HepG2 (cell line): ENCODE results near the gene YPEL3. TPM values are rescaled to one million over a fixed set of nuclear protein-coding genes. Genes with fewer than 3 reads are reported as not detected.

Experiments
- ATAC-seq: fragments of 200-7000 bp; cut with Tn5 transposase; 3 replicates; pipeline ENCODE4 v1.9.1; 2020; ENCODE audit warnings: mild to moderate bottlenecking, moderate library complexity
- BruUV-seq: library from RNA; stranded (reverse); fragments of 400-500 nt; replicated peaks from 2 replicates; lab custom pipeline; 2021; lab: Mats Ljungman, UMichigan
- CTCF ChIA-PET: fragments of 300-600 bp; formaldehyde crosslinking; extraction: SDS; loops from one replicate; lab custom pipeline; 2021; ENCODE audit warnings: low total read pairs, inconsistent platforms, low intra/inter-chr PET ratio; lab: Yijun Ruan, JAX
- POLR2A ChIA-PET: fragments of 350-600 bp; sonication (Branson Sonifier 250); formaldehyde crosslinking; loops from one replicate; lab custom pipeline; 2020; ENCODE audit warnings: antibody characterized with exemption, inconsistent platforms; lab: Yijun Ruan, JAX
- DNase-seq: peaks from one replicate; pipeline ENCODE4 v3.0.0-alpha.2; 2015; ENCODE audit warnings: low spot score
- FAIRE-seq: peaks from 3 replicates; lab custom pipeline; 2011; peaks lifted over from hg19 to GRCh38; lab: Jason Lieb, UNC
- H2AFZ ChIP-seq: one replicate; pipeline ENCODE4 v1.6.1; 2011; ENCODE audit warnings: low read length, inconsistent platforms
- H3K27ac ChIP-seq: fragments of 300-600 bp; 3 replicates; pipeline ENCODE4 v1.8.0; 2011; ENCODE audit warnings: mixed run types, mild to moderate bottlenecking, mixed read lengths, low read length, inconsistent platforms; ENCODE audit not compliant: insufficient read depth; ENCODE audit errors: extremely low read length
- H3K27me3 ChIP-seq, 2 experiments: fragments of 200-600 bp in 1 of 2; 2 replicates in 1 of 2; 3 replicates in 1 of 2; pipeline versions ENCODE4 v1.6.0 to v1.8.0; 2011; ENCODE audit warnings: low read length in 2 of 2, mild to moderate bottlenecking in 2 of 2, moderate library complexity in 2 of 2, inconsistent platforms in 1 of 2; ENCODE audit not compliant: insufficient read depth in 2 of 2, control insufficient read depth in 1 of 2
- H3K36me3 ChIP-seq, 2 experiments: fragments of 200-600 bp in 1 of 2; replicated peaks in 1 of 2; 2 replicates in 1 of 2; 3 replicates in 1 of 2; pipeline versions ENCODE4 v1.5.1 to v1.8.0; 2011; ENCODE audit warnings: low read length in 2 of 2, inconsistent platforms in 1 of 2; ENCODE audit not compliant: insufficient read depth in 2 of 2, control insufficient read depth in 1 of 2
- H3K4me1 ChIP-seq: 2 replicates; pipeline ENCODE4 v1.5.1; 2012; ENCODE audit warnings: low read length, inconsistent platforms; ENCODE audit not compliant: insufficient read depth
- H3K4me2 ChIP-seq: 2 replicates; pipeline ENCODE4 v1.6.0; 2011; ENCODE audit warnings: low read depth, low read length, inconsistent platforms
- H3K4me3 ChIP-seq, 3 experiments: fragments of 200-600 bp in 1 of 3; sonication (generic), shearing (Covaris generic) in 1 of 3; replicated peaks in 1 of 3; 2 replicates each; pipeline ENCODE4 v1.5.1; 2011 to 2016; ENCODE audit warnings: low read length in 3 of 3, inconsistent platforms in 2 of 3, low read depth in 2 of 3, mild to moderate bottlenecking in 2 of 3, control low read depth in 1 of 3, mixed read lengths in 1 of 3; ENCODE audit not compliant: insufficient read depth in 1 of 3
- H3K79me2 ChIP-seq: one replicate; pipeline ENCODE4 v1.6.1; 2011; ENCODE audit warnings: low read length, inconsistent platforms; ENCODE audit not compliant: insufficient read depth
- H3K9ac ChIP-seq: 2 replicates; pipeline ENCODE4 v1.6.0; 2011; ENCODE audit warnings: mild to moderate bottlenecking, low read depth, low read length, inconsistent platforms; ENCODE audit not compliant: insufficient read depth
- H3K9me3 ChIP-seq: 2 replicates; pipeline ENCODE4 v1.5.1; 2012; ENCODE audit warnings: mild to moderate bottlenecking, low read length
- H4K20me1 ChIP-seq: 2 replicates; pipeline ENCODE4 v1.6.0; 2011; ENCODE audit warnings: inconsistent platforms, mild to moderate bottlenecking, low read length, moderate library complexity; ENCODE audit not compliant: insufficient read depth
- RXRA ChIP-seq: sonication (generic); formaldehyde crosslinking; IDR thresholded peaks from 2 replicates; pipeline ENCODE4 v1.5.1; 2020; ENCODE audit warnings: missing genetic modification reagents
- SMAD1 ChIP-seq: sonication (generic); formaldehyde crosslinking; IDR thresholded peaks from 2 replicates; pipeline ENCODE4 v1.4.0; 2020; ENCODE audit warnings: missing genetic modification reagents, low read depth, mild to moderate bottlenecking, borderline replicate concordance
- SP4 ChIP-seq: sonication (generic); formaldehyde crosslinking; IDR thresholded peaks from 2 replicates; pipeline ENCODE4 v1.8.1; 2023; ENCODE audit warnings: mild to moderate bottlenecking, missing genetic modification reagents
- ZBTB38 ChIP-seq: sonication (generic); formaldehyde crosslinking; IDR thresholded peaks from 2 replicates; pipeline ENCODE4 v1.5.1; 2020; ENCODE audit warnings: mild to moderate bottlenecking, missing genetic modification reagents
- ZNF510 ChIP-seq: sonication (generic); formaldehyde crosslinking; IDR thresholded peaks from 2 replicates; pipeline ENCODE4 v1.4.0; 2020; ENCODE audit warnings: low read depth, mild to moderate bottlenecking, missing genetic modification reagents
- WGBS: methylation state at CpG from one replicate; pipeline ENCODE4 v1.1.6; 2017; ENCODE audit warnings: low lambda C conversion rate; 5-methylcytosine and 5-hydroxymethylcytosine counted together
- in situ Hi-C: cut with HindIII; loops from 2 replicates; pipeline ENCODE4 v1.10.0; 2017; ENCODE audit warnings: low pct_unique_long_range_greater_than_20kb; ENCODE audit not compliant: extremely low pct_ligation_motif_present
- intact Hi-C: fragments of 100-400 bp; cut with micrococcal nuclease; formaldehyde crosslinking; loops from one replicate; pipeline ENCODE4 v1.10.0; 2022; ENCODE audit not compliant: unreplicated experiment
- polyA plus RNA-seq, 8 experiments: library from polyadenylated mRNA; depleted of rRNA in 3 of 8; stranded (reverse) in 7 of 8; unstranded in 1 of 8; fragments of >200 nt; fragmentation: Illumina TruSeq in 4 of 8; extraction: Trizol in 4 of 8; gene quantifications; 2 replicates each; pipeline versions ENCODE4 v1.2.1 to v1.2.3, GENCODE V29; 2011 to 2016; ENCODE audit warnings: low read depth in 4 of 8, missing spikeins in 1 of 8, mixed read lengths in 1 of 8; ENCODE audit not compliant: insufficient read depth in 1 of 8
- total RNA-seq, 5 experiments: library from RNA; depleted of rRNA; stranded (reverse); fragments of >200 nt; fragmentation: Illumina TruSeq; extraction: Trizol; gene quantifications; 2 replicates each; pipeline ENCODE4 v1.2.3, GENCODE V29; 2016; ENCODE audit warnings: low read depth in 1 of 5
- TF ChIP-seq, protein P1 (sequence below): sonication (generic); formaldehyde crosslinking; IDR thresholded peaks from 2 replicates; pipeline ENCODE4 v1.5.0; 2020; ENCODE audit warnings: mild to moderate bottlenecking, missing genetic modification reagents, borderline replicate concordance
- TF ChIP-seq, protein P2 (sequence below): sonication (generic); formaldehyde crosslinking; IDR thresholded peaks from 2 replicates; pipeline ENCODE4 v1.5.0; 2020; ENCODE audit warnings: missing genetic modification reagents, mild to moderate bottlenecking, borderline replicate concordance
- TF ChIP-seq, protein P3 (sequence below): IDR thresholded peaks from 2 replicates; pipeline ENCODE4 v1.6.1; 2016; ENCODE audit warnings: low read depth, control low read depth
- TF ChIP-seq, protein P4 (sequence below): sonication (generic); formaldehyde crosslinking; IDR thresholded peaks from 2 replicates; pipeline ENCODE4 v1.5.0; 2020; ENCODE audit warnings: mild to moderate bottlenecking, missing genetic modification reagents

Gene YPEL3
- total and polyA plus RNA-seq, 2 of the 13 experiments (the other 11 are each of a cell fraction or from before 2014, with no cell fraction given): 5.4 to 47.0 TPM

DNA sequence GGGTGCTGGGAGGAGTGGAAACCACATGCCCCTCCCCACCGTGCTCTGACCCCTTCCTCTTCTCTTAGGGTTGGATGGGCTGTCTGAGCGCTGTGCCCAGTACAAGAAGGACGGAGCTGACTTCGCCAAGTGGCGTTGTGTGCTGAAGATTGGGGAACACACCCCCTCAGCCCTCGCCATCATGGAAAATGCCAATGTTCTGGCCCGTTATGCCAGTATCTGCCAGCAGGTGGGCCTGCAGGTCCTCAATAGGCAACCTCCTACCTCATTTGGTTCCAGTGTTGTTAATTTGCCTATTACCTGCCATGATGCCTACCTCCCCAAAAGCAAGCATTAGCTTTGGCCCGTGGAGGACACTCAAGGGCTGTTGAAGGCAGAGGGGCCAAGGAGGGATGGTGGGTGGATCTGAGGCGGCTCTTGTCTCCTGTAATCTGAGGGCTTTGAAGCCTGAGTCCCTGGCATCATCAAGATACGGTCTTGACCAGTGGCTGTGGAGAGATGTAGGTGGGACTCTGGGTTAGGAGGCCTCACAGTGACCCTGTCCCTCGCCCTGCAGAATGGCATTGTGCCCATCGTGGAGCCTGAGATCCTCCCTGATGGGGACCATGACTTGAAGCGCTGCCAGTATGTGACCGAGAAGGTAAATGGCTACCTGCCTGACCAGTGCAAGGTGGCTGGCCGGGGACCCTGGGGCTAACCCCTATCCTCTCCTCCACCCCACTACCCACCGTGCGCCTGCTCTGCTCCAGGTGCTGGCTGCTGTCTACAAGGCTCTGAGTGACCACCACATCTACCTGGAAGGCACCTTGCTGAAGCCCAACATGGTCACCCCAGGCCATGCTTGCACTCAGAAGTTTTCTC lies 27.0 kb downstream of the YPEL3 start (continued):
- TF ChIP-seq, protein P1, sequence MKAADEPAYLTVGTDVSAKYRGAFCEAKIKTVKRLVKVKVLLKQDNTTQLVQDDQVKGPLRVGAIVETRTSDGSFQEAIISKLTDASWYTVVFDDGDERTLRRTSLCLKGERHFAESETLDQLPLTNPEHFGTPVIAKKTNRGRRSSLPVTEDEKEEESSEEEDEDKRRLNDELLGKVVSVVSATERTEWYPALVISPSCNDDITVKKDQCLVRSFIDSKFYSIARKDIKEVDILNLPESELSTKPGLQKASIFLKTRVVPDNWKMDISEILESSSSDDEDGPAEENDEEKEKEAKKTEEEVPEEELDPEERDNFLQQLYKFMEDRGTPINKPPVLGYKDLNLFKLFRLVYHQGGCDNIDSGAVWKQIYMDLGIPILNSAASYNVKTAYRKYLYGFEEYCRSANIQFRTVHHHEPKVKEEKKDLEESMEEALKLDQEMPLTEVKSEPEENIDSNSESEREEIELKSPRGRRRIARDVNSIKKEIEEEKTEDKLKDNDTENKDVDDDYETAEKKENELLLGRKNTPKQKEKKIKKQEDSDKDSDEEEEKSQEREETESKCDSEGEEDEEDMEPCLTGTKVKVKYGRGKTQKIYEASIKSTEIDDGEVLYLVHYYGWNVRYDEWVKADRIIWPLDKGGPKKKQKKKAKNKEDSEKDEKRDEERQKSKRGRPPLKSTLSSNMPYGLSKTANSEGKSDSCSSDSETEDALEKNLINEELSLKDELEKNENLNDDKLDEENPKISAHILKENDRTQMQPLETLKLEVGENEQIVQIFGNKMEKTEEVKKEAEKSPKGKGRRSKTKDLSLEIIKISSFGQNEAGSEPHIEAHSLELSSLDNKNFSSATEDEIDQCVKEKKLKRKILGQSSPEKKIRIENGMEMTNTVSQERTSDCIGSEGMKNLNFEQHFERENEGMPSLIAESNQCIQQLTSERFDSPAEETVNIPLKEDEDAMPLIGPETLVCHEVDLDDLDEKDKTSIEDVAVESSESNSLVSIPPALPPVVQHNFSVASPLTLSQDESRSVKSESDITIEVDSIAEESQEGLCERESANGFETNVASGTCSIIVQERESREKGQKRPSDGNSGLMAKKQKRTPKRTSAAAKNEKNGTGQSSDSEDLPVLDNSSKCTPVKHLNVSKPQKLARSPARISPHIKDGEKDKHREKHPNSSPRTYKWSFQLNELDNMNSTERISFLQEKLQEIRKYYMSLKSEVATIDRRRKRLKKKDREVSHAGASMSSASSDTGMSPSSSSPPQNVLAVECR (CRISPR knock-in tag): peak; percentile 28; the same call in 1 of the 2 replicates
- TF ChIP-seq, all 625 proteins: peak for 53

DNA sequence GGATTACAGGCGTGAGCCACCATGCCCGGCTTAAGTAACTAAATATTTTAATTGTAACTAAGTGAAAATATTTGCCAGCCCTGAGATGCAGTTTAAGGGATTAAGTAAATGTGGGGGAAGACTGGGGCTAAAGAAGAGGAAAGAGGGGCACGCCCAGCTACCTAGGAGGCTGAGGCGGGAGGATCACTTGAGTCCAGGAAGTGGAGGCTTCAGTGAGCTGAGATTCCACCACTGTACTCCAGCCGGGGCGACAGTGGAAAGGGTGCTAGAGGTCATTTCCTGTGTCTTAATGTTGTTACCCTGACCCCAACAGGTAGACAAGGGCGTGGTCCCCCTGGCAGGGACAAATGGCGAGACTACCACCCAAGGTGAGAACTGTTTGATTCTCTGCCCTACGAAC lies 27.7 kb downstream of the YPEL3 start:
- peaks cover 61% of the 10 kb centered on the region for H3K4me1 ChIP-seq
- no peak for FAIRE-seq
- ChIA-PET POLR2A (interaction anchor here (9.1 kb wide), 1 partner anchor 23 kb away, joined by 120 read pairs; the partner anchor contains the start of gene TBX6), CTCF (interaction anchor here (0.6 to 2.2 kb wide), 3 partner anchors 23 to 43 kb away, joined by 3 to 9 read pairs (median 4); partner anchors contain the start of gene TBX6)
- ATAC-seq: no peak
- H4K20me1 ChIP-seq: peaks cover 71% of the 10 kb centered on the region
- BruUV-seq: no TSS peak
- no peak for DNase-seq
- H3K4me3 ChIP-seq: peak overlapping the region in 2 of 3 experiments; percentile 16 to 47; a peak in 4 of 6 replicates
- in situ Hi-C loops (no loop called here), intact Hi-C loops (loop anchor here (5.0 kb wide), 1 partner anchor 679 kb away; the partner anchor contains the start of gene PHKG2)
- H3K27ac ChIP-seq: peak overlapping the region; percentile 32
- H3K79me2 ChIP-seq: peaks cover 56% of the 10 kb centered on the region
- H3K36me3 ChIP-seq: peaks cover 35 to 57% of the 10 kb centered on the region in 2 experiments
- H2AFZ ChIP-seq: no peak overlapping the region
- H3K9me3 ChIP-seq: no peaks in the 10 kb centered on the region
- peaks cover 0 to 2% of the 10 kb centered on the region in 2 experiments; a peak in 1 of 5 replicates for H3K27me3 ChIP-seq
- peak overlapping the region; percentile 90; the same call in 1 of the 2 replicates for H3K9ac ChIP-seq
- 96% methylated on average over 9 of the region's 9 CpGs for WGBS
- H3K4me2 ChIP-seq: peak overlapping the region; percentile 99
- TF ChIP-seq SMAD1 (CRISPR knock-in tag) (0 out of 2 replicates have a peak, but pooled peaks have one; percentile 51), ZNF510 (CRISPR knock-in tag) (no peak), ZBTB38 (peak; percentile 35; the same call in 1 of the 2 replicates), RXRA (CRISPR knock-in tag) (0 out of 2 replicates have a peak, but pooled peaks have one; percentile 17), SP4 (CRISPR knock-in tag) (0 out of 2 replicates have a peak, but pooled peaks have one; percentile 10)
- TF ChIP-seq, protein P2, sequence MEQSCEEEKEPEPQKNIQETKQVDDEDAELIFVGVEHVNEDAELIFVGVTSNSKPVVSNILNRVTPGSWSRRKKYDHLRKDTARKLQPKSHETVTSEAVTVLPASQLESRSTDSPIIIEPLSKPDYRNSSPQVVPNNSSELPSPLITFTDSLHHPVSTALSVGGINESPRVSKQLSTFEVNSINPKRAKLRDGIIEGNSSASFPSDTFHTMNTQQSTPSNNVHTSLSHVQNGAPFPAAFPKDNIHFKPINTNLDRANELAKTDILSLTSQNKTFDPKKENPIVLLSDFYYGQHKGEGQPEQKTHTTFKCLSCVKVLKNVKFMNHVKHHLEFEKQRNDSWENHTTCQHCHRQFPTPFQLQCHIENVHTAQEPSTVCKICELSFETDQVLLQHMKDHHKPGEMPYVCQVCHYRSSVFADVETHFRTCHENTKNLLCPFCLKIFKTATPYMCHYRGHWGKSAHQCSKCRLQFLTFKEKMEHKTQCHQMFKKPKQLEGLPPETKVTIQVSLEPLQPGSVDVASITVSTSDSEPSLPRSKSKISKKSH: 0 out of 2 replicates have a peak, but pooled peaks have one; percentile 60
- TF ChIP-seq, protein P3, sequence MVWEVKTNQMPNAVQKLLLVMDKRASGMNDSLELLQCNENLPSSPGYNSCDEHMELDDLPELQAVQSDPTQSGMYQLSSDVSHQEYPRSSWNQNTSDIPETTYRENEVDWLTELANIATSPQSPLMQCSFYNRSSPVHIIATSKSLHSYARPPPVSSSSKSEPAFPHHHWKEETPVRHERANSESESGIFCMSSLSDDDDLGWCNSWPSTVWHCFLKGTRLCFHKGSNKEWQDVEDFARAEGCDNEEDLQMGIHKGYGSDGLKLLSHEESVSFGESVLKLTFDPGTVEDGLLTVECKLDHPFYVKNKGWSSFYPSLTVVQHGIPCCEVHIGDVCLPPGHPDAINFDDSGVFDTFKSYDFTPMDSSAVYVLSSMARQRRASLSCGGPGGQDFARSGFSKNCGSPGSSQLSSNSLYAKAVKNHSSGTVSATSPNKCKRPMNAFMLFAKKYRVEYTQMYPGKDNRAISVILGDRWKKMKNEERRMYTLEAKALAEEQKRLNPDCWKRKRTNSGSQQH (CRISPR knock-in tag): no peak
- TF ChIP-seq, protein P4, sequence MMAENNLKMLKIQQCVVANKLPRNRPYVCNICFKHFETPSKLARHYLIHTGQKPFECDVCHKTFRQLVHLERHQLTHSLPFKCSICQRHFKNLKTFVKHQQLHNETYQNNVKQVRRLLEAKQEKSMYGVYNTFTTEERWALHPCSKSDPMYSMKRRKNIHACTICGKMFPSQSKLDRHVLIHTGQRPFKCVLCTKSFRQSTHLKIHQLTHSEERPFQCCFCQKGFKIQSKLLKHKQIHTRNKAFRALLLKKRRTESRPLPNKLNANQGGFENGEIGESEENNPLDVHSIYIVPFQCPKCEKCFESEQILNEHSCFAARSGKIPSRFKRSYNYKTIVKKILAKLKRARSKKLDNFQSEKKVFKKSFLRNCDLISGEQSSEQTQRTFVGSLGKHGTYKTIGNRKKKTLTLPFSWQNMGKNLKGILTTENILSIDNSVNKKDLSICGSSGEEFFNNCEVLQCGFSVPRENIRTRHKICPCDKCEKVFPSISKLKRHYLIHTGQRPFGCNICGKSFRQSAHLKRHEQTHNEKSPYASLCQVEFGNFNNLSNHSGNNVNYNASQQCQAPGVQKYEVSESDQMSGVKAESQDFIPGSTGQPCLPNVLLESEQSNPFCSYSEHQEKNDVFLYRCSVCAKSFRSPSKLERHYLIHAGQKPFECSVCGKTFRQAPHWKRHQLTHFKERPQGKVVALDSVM: peak; percentile 85
